Neural progenitor cell (in vitro differentiated cells): Measurements from ENCODE around the gene PGAM2.
A peak's percentile ranks its signal among the peaks of the same experiment; 100 is the strongest.
"Not testable (repeated sequence)": the region's sequence is repeated elsewhere in the genome, so short reads cannot be mapped to it uniquely, and the experiment has no call there.

Source experiments
- CTCF ChIP-seq: fragments of 200-600 bp; sonication (generic); IDR thresholded peaks from 2 replicates; pipeline ENCODE4 v1.5.1; 2017; ENCODE audit warnings: antibody characterized with exemption, mild to moderate bottlenecking
- EZH2 ChIP-seq: fragments of 200-600 bp; sonication (generic); IDR thresholded peaks from 2 replicates; pipeline ENCODE4 v1.6.1; 2017; ENCODE audit warnings: antibody characterized with exemption, mild to moderate bottlenecking, moderate library complexity
- EZH2phosphoT487 ChIP-seq: fragments of 200-600 bp; sonication (generic); IDR thresholded peaks from 2 replicates; pipeline ENCODE4 v1.6.1; 2017; ENCODE audit warnings: antibody characterized with exemption

- TF ChIP-seq CTCF, EZH2phosphoT487: not testable (repeated sequence)
- peak; percentile 54 for TF ChIP-seq EZH2
These were observed 24.9 kb downstream of the PGAM2 start for GRCh38 chr7:44040493-44040891.
